GM12865 (cell line): ENCODE results near the gene ISY1.

Source experiments
- DNase-seq: peaks from one replicate; pipeline ENCODE4 v3.0.0; 2010; ENCODE audit warnings: low read depth
- H3K4me3 ChIP-seq: 2 replicates; pipeline ENCODE4 v1.5.1; 2011; ENCODE audit warnings: mild to moderate bottlenecking, low read depth, low read length, control low read depth
- CTCF ChIP-seq: IDR thresholded peaks from 2 replicates; pipeline ENCODE4 v1.5.1; 2011; ENCODE audit warnings: low read length, control low read depth, low read depth, inconsistent platforms; ENCODE audit not compliant: insufficient read depth; ENCODE audit errors: missing control alignments

The ISY1 gene

GRCh38 chr3:129183569-129184395, 22.9 kb upstream of the ISY1 start, which contains the start of gene CNBP:
TSS of gene CNBP (minus strand) at chr3:129183896. CDS start at chr3:129171757, 12,139 bp downstream.
- DNase-seq = peak; percentile 98
- no peak for TF ChIP-seq CTCF

GRCh38 chr3:129182390-129183185, 21.7 kb upstream of the ISY1 start:
- H3K4me3 ChIP-seq = peak overlapping the region; percentile 97
- peak; percentile 54 for DNase-seq
- TF ChIP-seq CTCF = no peak

More at GRCh38 chr3:129183569-129184395, 22.9 kb upstream of the ISY1 start, which contains the start of gene CNBP:
- H3K4me3 ChIP-seq = peak within 1 kb of the TSS; percentile 97

- DNase-seq = no peak
- TF ChIP-seq CTCF = no peak
- H3K4me3 ChIP-seq = peak overlapping the region; percentile 97
Measured at GRCh38 chr3:129181819-129182218, 21.0 kb upstream of the ISY1 start.

- peak overlapping the region; percentile 97 for H3K4me3 ChIP-seq
- TF ChIP-seq CTCF = no peak
- no peak for DNase-seq
Measured at GRCh38 chr3:129180461-129180860, 19.6 kb upstream of the ISY1 start.

GRCh38 chr3:129176051-129176450, 15.2 kb upstream of the ISY1 start:
- H3K4me3 ChIP-seq = no peak overlapping the region
- no peak for DNase-seq
- no peak for TF ChIP-seq CTCF

GRCh38 chr3:129173725-129174124, 12.9 kb upstream of the ISY1 start:
- TF ChIP-seq CTCF = no peak
- H3K4me3 ChIP-seq = no peak overlapping the region
- no peak for DNase-seq
